SK-N-SH treated with all-trans-retinoic acid at 6 μM for 48 hours (cell line): Measurements from ENCODE around the gene EPB41.

Experiments used
- ATAC-seq: fragments of 200-7000 bp; cut with Tn5 transposase; 3 replicates; pipeline ENCODE4 v1.9.1; 2020; ENCODE audit warnings: mild to moderate bottlenecking, moderate library complexity
- ARNTL ChIP-seq: fragments of 450-650 bp; formaldehyde crosslinking; IDR thresholded peaks from 2 replicates; pipeline ENCODE4 v1.5.0; 2020; ENCODE audit warnings: low read depth, mild to moderate bottlenecking, moderate library complexity, borderline replicate concordance
- BACH2 ChIP-seq: fragments of 250-450 bp; sonication (Bioruptor Pico); IDR thresholded peaks from 2 replicates; pipeline ENCODE4 v1.9.0; 2021; ENCODE audit warnings: mild to moderate bottlenecking, borderline replicate concordance
- CSDC2 ChIP-seq: fragments of 250-450 bp; sonication (Bioruptor Pico); IDR thresholded peaks from 2 replicates; pipeline ENCODE4 v1.5.0; 2020; ENCODE audit warnings: mild to moderate bottlenecking, moderate library complexity
- ESRRG ChIP-seq: fragments of 250-450 bp; sonication (Bioruptor Pico); IDR thresholded peaks from 2 replicates; pipeline ENCODE4 v1.6.1; 2021; ENCODE audit warnings: mild to moderate bottlenecking
- GLIS3 ChIP-seq: fragments of 250-450 bp; sonication (Bioruptor Pico); IDR thresholded peaks from 2 replicates; pipeline ENCODE4 v1.5.0; 2020; ENCODE audit warnings: mild to moderate bottlenecking, moderate library complexity
- ISL1 ChIP-seq: fragments of 250-450 bp; sonication (Bioruptor Pico); IDR thresholded peaks from 2 replicates; pipeline ENCODE4 v2.1.2; 2022; ENCODE audit warnings: mild to moderate bottlenecking, moderate library complexity
- OSR1 ChIP-seq: fragments of 250-450 bp; sonication (Bioruptor Pico); IDR thresholded peaks from 2 replicates; pipeline ENCODE4 v1.8.0; 2022; ENCODE audit warnings: moderate library complexity, mild to moderate bottlenecking, inconsistent platforms
- PPARA ChIP-seq: fragments of 250-450 bp; sonication (Bioruptor Pico); IDR thresholded peaks from 2 replicates; pipeline ENCODE4 v1.5.0; 2020; ENCODE audit warnings: mild to moderate bottlenecking, borderline replicate concordance
- RARB ChIP-seq: fragments of 250-450 bp; sonication (Bioruptor Pico); IDR thresholded peaks from 2 replicates; pipeline ENCODE4 v1.8.0; 2021; ENCODE audit warnings: mild to moderate bottlenecking, moderate library complexity
- TCF4 ChIP-seq: fragments of 250-450 bp; sonication (Bioruptor Pico); IDR thresholded peaks from 2 replicates; pipeline ENCODE4 v1.8.0; 2021; ENCODE audit warnings: mild to moderate bottlenecking, moderate library complexity, borderline replicate concordance
- TOX ChIP-seq: fragments of 250-450 bp; sonication (Bioruptor Pico); IDR thresholded peaks from 2 replicates; pipeline ENCODE4 v1.8.0; 2021; ENCODE audit warnings: mild to moderate bottlenecking, moderate library complexity, borderline replicate concordance
- TSHZ2 ChIP-seq: fragments of 250-450 bp; sonication (Bioruptor Pico); IDR thresholded peaks from 2 replicates; pipeline ENCODE4 v1.5.0; 2020; ENCODE audit warnings: mild to moderate bottlenecking, moderate library complexity
- ZC3H10 ChIP-seq: fragments of 250-450 bp; sonication (Bioruptor Pico); IDR thresholded peaks from 2 replicates; pipeline ENCODE4 v1.5.1; 2021; ENCODE audit warnings: mild to moderate bottlenecking, moderate library complexity
- ZNF565 ChIP-seq: fragments of 450-650 bp; formaldehyde crosslinking; conservative IDR thresholded peaks from 2 replicates; pipeline ENCODE4 v1.5.0; 2020; ENCODE audit warnings: low read depth, mild to moderate bottlenecking, moderate library complexity
- ZNF70 ChIP-seq: fragments of 450-650 bp; formaldehyde crosslinking; IDR thresholded peaks from 2 replicates; pipeline ENCODE4 v1.5.0; 2020; ENCODE audit warnings: mild to moderate bottlenecking, moderate library complexity
- ZNF8 ChIP-seq: fragments of 450-650 bp; formaldehyde crosslinking; IDR thresholded peaks from 2 replicates; pipeline ENCODE4 v1.5.0; 2020; ENCODE audit warnings: mild to moderate bottlenecking, moderate library complexity
- TF ChIP-seq, protein P1 (sequence below): fragments of 250-450 bp; sonication (Bioruptor Pico); IDR thresholded peaks from 2 replicates; pipeline ENCODE4 v1.5.1; 2020; ENCODE audit warnings: low read depth, mild to moderate bottlenecking, moderate library complexity
- TF ChIP-seq, protein P2 (sequence below): fragments of 250-450 bp; sonication (Bioruptor Pico); IDR thresholded peaks from 2 replicates; pipeline ENCODE4 v1.5.1; 2021; ENCODE audit warnings: mild to moderate bottlenecking, moderate library complexity
- TF ChIP-seq, protein P3 (sequence below): fragments of 250-450 bp; sonication (Bioruptor Pico); IDR thresholded peaks from 2 replicates; pipeline ENCODE4 v1.8.0; 2021; ENCODE audit warnings: low read depth, mild to moderate bottlenecking, moderate library complexity, borderline replicate concordance

The EPB41 gene

DNA sequence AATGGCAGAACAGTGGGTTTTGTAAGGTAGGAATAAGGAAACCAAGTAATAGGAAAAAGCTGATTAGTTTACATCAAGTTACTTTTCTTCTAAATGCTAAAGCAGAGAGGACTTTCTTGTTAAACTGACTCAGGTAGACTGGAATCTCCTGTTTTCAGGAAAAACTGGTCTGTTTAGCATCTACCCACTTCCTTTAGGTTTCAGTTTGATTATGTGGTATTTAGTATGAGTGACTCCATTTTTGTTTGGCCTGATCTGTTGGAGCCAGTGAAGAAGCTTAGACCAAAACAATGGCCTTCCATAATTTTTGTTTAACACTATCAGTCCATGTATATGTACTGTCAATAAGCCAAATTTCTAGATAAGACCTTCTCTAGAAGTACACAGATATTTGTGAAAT is 88.4 kb downstream of the EPB41 start:
- TF ChIP-seq ISL1 (CRISPR knock-in tag) (no peak), GLIS3 (CRISPR knock-in tag) (no peak), OSR1 (no peak), ARNTL (CRISPR knock-in tag) (no peak), ZC3H10 (CRISPR knock-in tag) (no peak), BACH2 (CRISPR knock-in tag) (no peak), ZNF70 (no peak), RARB (CRISPR knock-in tag) (no peak), ZNF8 (no peak), TOX (no peak), PPARA (CRISPR knock-in tag) (no peak), TSHZ2 (no peak), ZNF565 (CRISPR knock-in tag) (no peak), ESRRG (CRISPR knock-in tag) (no peak)
- TF ChIP-seq, protein P1, sequence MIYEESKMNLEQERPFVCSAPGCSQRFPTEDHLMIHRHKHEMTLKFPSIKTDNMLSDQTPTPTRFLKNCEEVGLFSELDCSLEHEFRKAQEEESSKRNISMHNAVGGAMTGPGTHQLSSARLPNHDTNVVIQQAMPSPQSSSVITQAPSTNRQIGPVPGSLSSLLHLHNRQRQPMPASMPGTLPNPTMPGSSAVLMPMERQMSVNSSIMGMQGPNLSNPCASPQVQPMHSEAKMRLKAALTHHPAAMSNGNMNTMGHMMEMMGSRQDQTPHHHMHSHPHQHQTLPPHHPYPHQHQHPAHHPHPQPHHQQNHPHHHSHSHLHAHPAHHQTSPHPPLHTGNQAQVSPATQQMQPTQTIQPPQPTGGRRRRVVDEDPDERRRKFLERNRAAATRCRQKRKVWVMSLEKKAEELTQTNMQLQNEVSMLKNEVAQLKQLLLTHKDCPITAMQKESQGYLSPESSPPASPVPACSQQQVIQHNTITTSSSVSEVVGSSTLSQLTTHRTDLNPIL = no peak
- TF ChIP-seq, protein P2, sequence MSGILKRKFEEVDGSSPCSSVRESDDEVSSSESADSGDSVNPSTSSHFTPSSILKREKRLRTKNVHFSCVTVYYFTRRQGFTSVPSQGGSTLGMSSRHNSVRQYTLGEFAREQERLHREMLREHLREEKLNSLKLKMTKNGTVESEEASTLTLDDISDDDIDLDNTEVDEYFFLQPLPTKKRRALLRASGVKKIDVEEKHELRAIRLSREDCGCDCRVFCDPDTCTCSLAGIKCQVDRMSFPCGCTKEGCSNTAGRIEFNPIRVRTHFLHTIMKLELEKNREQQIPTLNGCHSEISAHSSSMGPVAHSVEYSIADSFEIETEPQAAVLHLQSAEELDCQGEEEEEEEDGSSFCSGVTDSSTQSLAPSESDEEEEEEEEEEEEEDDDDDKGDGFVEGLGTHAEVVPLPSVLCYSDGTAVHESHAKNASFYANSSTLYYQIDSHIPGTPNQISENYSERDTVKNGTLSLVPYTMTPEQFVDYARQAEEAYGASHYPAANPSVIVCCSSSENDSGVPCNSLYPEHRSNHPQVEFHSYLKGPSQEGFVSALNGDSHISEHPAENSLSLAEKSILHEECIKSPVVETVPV (CRISPR knock-in tag) = no peak
- TF ChIP-seq, protein P3, sequence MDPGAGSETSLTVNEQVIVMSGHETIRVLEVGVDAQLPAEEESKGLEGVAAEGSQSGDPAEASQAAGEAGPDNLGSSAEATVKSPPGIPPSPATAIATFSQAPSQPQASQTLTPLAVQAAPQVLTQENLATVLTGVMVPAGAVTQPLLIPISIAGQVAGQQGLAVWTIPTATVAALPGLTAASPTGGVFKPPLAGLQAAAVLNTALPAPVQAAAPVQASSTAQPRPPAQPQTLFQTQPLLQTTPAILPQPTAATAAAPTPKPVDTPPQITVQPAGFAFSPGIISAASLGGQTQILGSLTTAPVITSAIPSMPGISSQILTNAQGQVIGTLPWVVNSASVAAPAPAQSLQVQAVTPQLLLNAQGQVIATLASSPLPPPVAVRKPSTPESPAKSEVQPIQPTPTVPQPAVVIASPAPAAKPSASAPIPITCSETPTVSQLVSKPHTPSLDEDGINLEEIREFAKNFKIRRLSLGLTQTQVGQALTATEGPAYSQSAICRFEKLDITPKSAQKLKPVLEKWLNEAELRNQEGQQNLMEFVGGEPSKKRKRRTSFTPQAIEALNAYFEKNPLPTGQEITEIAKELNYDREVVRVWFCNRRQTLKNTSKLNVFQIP = no peak
- ATAC-seq = no peak

DNA sequence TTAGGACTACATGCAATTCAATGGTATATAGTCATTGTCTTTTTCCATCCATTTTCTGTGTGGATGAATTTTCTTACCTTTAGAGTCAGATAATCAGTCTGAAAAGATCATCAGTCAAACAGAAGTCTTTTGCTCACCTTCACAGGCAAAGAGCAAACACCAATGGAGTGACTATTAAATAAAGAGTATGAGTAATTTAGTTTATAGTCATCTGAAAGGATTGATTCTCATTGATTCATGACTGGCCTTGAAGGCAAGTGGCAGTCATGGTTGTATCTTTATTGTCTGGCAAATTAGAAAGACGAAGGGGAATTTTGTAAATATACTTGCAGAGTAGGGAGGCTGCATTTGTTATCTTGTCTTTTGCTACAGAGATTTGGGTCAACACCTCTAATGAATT is 89.9 kb downstream of the EPB41 start:
- ATAC-seq = no peak

More for the DNA sequence above, 89.9 kb downstream of the EPB41 start:
- TF ChIP-seq RARB (CRISPR knock-in tag) (no peak), ARNTL (CRISPR knock-in tag) (no peak), PPARA (CRISPR knock-in tag) (no peak), TCF4 (no peak), CSDC2 (CRISPR knock-in tag) (no peak), GLIS3 (CRISPR knock-in tag) (no peak), TSHZ2 (no peak), ZC3H10 (CRISPR knock-in tag) (no peak), OSR1 (no peak)
- TF ChIP-seq, protein P1 = no peak
